ENCODE data around the gene RHOF.

GRCh38 chr12:121838126-121838525 lies 44.6 kb upstream of the RHOF start:
- TF ChIP-seq ZBTB33 (IDR thresholded peaks at IDR 0.05; ENCODE audit: extremely low read depth, insufficient replicate concordance, low read length) (no peak), EGR1 (IDR thresholded peaks at IDR 0.05; ENCODE audit: low read depth) (no peak), POLR2A (IDR thresholded peaks at IDR 0.05; ENCODE audit: borderline replicate concordance, extremely low read depth, insufficient read depth, insufficient read length) (no peak), EZH2 (IDR thresholded peaks at IDR 0.05) (no peak), ATF3 (IDR thresholded peaks at IDR 0.05) (no peak), RAD21 (IDR thresholded peaks at IDR 0.05; ENCODE audit: low read depth) (no peak), SIN3A (IDR thresholded peaks at IDR 0.05; ENCODE audit: low read depth) (no peak), REST (IDR thresholded peaks at IDR 0.05; ENCODE audit: low read depth) (no peak), CTCF (IDR thresholded peaks at IDR 0.05 in 2 of 3, conservative IDR thresholded peaks at IDR 0.05 in 1 of 3; ENCODE audit: borderline replicate concordance in 1 of 3, insufficient read depth in 1 of 3, low read depth in 2 of 3, low read length in 2 of 3) (no peak), ZFX (IDR thresholded peaks at IDR 0.05) (no peak)

Measured in HCT116 (cell line).